ENCODE results near the gene FBXO27. TPM values are rescaled to one million over a fixed set of nuclear protein-coding genes. Genes with fewer than 3 reads are reported as not detected.
A peak's percentile ranks its signal among the peaks of the same experiment; 100 is the strongest.

The FBXO27 gene
- total and polyA plus RNA-seq, 2 of the 13 experiments (the other 11 are each of a cell fraction or from before 2014, with no cell fraction given) = 0.15 to 2.8 TPM

DNA sequence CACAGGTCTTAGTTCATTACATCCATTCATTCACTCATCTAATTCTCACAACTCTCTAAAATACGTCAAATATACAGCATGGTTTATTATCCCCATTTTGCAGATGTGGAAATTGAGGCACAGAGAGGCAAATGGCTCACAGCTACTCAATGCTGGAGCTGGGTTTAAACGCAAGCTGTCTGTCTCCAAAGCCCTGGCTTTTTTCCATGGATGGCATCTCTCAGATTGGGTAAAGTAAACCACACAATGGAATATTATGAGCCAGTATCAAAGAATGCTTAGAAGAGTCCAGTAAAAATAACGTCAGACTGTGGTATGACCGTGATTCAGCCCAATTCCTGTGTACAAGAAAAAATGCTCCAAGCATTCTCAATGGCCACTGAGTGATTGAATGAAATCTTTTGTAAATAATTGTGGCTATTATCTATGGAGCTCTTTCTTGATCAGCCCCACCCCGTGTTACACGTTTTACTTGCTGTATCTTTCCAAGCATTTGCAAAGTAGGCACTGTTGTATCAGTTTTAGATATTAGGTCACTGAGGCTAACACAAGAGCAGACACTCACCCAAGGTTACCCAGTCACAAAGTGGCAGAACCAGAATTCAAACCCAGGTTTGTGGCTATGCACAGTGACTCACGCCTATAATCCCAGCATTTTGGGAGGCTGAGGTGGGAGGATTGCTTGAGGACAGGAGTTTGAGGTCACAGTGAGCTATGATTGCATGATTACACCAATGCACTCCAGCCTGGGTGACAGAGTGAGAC lies 46.3 kb upstream of the FBXO27 start:
- Histone ChIP-seq H3K4me3 (replicated peaks in 1 of 3; ENCODE audit: insufficient read depth in 1 of 3, low read depth in 2 of 3, low read length in 3 of 3) (no peak overlapping the region), H3K27me3 (ENCODE audit: control insufficient read depth in 1 of 2, insufficient read depth in 2 of 2, low read length in 2 of 2) (peaks cover 0 to 11% of the 10 kb centered on the region in 2 experiments; a peak in 2 of 5 replicates), H3K4me1 (ENCODE audit: insufficient read depth, low read length) (peaks cover 7% of the 10 kb centered on the region), H2AFZ (ENCODE audit: low read length) (no peak overlapping the region), H3K9me3 (ENCODE audit: low read length) (no peaks in the 10 kb centered on the region), H3K36me3 (replicated peaks in 1 of 2; ENCODE audit: control insufficient read depth in 1 of 2, insufficient read depth in 2 of 2, low read length in 2 of 2) (no peaks in the 10 kb centered on the region), H3K9ac (ENCODE audit: insufficient read depth, low read depth, low read length) (no peak overlapping the region), H3K27ac (ENCODE audit: extremely low read length, insufficient read depth, low read length) (no peak overlapping the region), H3K4me2 (ENCODE audit: low read depth, low read length) (no peak overlapping the region), H4K20me1 (ENCODE audit: insufficient read depth, low read length) (no peaks in the 10 kb centered on the region), H3K79me2 (ENCODE audit: insufficient read depth, low read length) (no peaks in the 10 kb centered on the region)
- no TSS peak for BruUV-seq (replicated peaks)
- intact Hi-C loops (cut with micrococcal nuclease; ENCODE audit: unreplicated experiment) = no loop called here
- peak; percentile 73 for TF ChIP-seq ZNF629 (CRISPR knock-in tag; conservative IDR thresholded peaks at IDR 0.05)
- no peak for TF ChIP-seq ZNF180 (CRISPR knock-in tag; IDR thresholded peaks at IDR 0.05; ENCODE audit: borderline replicate concordance, low read depth)
- WGBS (ENCODE audit: low lambda C conversion rate) = 12% methylated on average over 7 of the region's 7 CpGs
- DNase-seq (ENCODE audit: low spot score) (peak; percentile 30), FAIRE-seq (no peak), ATAC-seq (no peak)
- ChIA-PET POLR2A (no interaction called here), CTCF (ENCODE audit: low intra/inter-chr PET ratio, low total read pairs) (no interaction called here)
- in situ Hi-C loops (cut with HindIII; ENCODE audit: extremely low pct_ligation_motif_present, low pct_unique_long_range_greater_than_20kb) = no loop called here

DNA sequence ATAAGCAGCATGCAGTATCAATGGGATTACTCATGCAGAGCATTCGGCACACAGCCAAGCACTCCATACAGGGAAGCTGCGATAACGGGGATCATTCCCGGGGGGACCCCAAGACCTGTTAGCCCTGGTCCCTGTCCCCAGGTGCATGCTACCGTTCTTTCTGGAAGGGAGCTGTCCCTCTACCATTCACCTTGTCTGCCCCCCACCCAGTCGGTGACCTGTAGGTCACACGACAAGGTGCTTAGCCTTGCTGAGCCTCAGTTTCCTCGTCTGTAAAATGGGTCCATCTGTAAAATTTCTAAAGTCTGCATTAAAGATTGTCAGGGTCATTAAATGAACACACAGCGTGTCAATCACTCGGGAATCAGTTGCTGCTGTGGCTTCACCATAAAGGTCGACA lies 45.0 kb upstream of the FBXO27 start:
- ATAC-seq (no peak), DNase-seq (ENCODE audit: low spot score) (no peak), FAIRE-seq (no peak)
- Histone ChIP-seq H3K4me3 (replicated peaks in 1 of 3; ENCODE audit: insufficient read depth in 1 of 3, low read depth in 2 of 3, low read length in 3 of 3) (no peak overlapping the region), H3K79me2 (ENCODE audit: insufficient read depth, low read length) (no peaks in the 10 kb centered on the region), H3K4me2 (ENCODE audit: low read depth, low read length) (no peak overlapping the region), H3K27ac (ENCODE audit: extremely low read length, insufficient read depth, low read length) (no peak overlapping the region), H3K4me1 (ENCODE audit: insufficient read depth, low read length) (peaks cover 11% of the 10 kb centered on the region), H3K9ac (ENCODE audit: insufficient read depth, low read depth, low read length) (no peak overlapping the region), H2AFZ (ENCODE audit: low read length) (no peak overlapping the region), H4K20me1 (ENCODE audit: insufficient read depth, low read length) (no peaks in the 10 kb centered on the region), H3K27me3 (ENCODE audit: control insufficient read depth in 1 of 2, insufficient read depth in 2 of 2, low read length in 2 of 2) (no peaks in the 10 kb centered on the region), H3K36me3 (replicated peaks in 1 of 2; ENCODE audit: control insufficient read depth in 1 of 2, insufficient read depth in 2 of 2, low read length in 2 of 2) (no peaks in the 10 kb centered on the region), H3K9me3 (ENCODE audit: low read length) (no peaks in the 10 kb centered on the region)
- BruUV-seq (replicated peaks) = no TSS peak
- POLR2A ChIA-PET = no interaction called here
- in situ Hi-C loops (cut with HindIII; ENCODE audit: extremely low pct_ligation_motif_present, low pct_unique_long_range_greater_than_20kb) = no loop called here
- CTCF ChIA-PET (ENCODE audit: low intra/inter-chr PET ratio, low total read pairs) = no interaction called here
- TF ChIP-seq, protein P1, sequence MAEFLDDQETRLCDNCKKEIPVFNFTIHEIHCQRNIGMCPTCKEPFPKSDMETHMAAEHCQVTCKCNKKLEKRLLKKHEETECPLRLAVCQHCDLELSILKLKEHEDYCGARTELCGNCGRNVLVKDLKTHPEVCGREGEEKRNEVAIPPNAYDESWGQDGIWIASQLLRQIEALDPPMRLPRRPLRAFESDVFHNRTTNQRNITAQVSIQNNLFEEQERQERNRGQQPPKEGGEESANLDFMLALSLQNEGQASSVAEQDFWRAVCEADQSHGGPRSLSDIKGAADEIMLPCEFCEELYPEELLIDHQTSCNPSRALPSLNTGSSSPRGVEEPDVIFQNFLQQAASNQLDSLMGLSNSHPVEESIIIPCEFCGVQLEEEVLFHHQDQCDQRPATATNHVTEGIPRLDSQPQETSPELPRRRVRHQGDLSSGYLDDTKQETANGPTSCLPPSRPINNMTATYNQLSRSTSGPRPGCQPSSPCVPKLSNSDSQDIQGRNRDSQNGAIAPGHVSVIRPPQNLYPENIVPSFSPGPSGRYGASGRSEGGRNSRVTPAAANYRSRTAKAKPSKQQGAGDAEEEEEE (CRISPR knock-in tag; IDR thresholded peaks at IDR 0.05; ENCODE audit: borderline replicate concordance) = no peak
- TF ChIP-seq ZNF629 (CRISPR knock-in tag; conservative IDR thresholded peaks at IDR 0.05) (peak; percentile 79), CHD4 (IDR thresholded peaks at IDR 0.05; ENCODE audit: borderline replicate concordance, low read length) (peak; percentile 28; the same call in 1 of the 2 replicates), KLF6 (CRISPR knock-in tag; IDR thresholded peaks at IDR 0.05) (no peak)
- WGBS (ENCODE audit: low lambda C conversion rate) = 52% methylated on average over 10 of the region's 11 CpGs
- intact Hi-C loops (cut with micrococcal nuclease; ENCODE audit: unreplicated experiment) = no loop called here
